ENCODE data around the gene CDH4.

DNA sequence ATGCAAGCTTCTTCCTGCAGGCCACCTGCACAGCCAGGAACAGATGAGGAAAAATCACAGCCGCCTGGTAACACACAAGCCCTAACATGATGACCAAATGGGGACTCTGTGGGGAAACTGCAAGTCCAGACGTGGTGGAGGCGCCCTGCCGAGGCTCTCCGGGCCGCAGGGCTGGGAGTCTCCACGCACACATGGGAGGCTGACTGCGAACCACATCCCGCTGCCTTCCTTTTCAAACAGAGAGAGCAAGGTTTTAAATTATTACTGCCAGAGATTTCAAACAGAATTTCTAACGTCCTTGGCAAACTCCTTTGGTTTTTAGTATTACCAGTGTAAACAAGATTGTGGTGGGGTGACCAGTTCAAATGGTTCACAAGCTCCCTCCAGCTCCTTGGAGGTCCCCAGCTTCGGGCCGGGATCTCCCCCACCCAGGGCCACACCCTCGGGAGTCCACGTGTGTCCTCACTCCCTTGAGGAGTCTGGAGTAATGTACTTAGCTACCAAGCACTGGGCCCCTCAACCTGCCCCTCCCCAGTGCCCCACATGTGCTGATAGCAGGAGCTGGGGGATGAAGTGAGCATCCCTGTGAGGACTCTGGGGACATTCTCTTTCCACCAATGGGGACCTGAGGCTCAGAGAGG is 560.9 kb downstream of the CDH4 start:
- TF ChIP-seq CEBPB (IDR thresholded peaks at IDR 0.05; ENCODE audit: low read depth, low read length), result no peak
- TF ChIP-seq, protein P1, sequence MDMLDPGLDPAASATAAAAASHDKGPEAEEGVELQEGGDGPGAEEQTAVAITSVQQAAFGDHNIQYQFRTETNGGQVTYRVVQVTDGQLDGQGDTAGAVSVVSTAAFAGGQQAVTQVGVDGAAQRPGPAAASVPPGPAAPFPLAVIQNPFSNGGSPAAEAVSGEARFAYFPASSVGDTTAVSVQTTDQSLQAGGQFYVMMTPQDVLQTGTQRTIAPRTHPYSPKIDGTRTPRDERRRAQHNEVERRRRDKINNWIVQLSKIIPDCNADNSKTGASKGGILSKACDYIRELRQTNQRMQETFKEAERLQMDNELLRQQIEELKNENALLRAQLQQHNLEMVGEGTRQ (IDR thresholded peaks at IDR 0.05; ENCODE audit: low read length), result no peak
- TF ChIP-seq ASH2L (IDR thresholded peaks at IDR 0.05; ENCODE audit: low read length), result no peak
- no peak for TF ChIP-seq EZH2 (IDR thresholded peaks at IDR 0.05; ENCODE audit: low read depth, low read length, severe bottlenecking)
- no peak for TF ChIP-seq NRF1 (IDR thresholded peaks at IDR 0.05; ENCODE audit: low read depth, low read length)

Data from H1 (cell line).